SK-N-SH (cell line): ENCODE measurements around the gene LRRC32. TPM values are rescaled to one million over a fixed set of nuclear protein-coding genes. Genes with fewer than 3 reads are reported as not detected.

Source experiments
- CTCF ChIA-PET: fragments of 300-600, 350-600 bp; formaldehyde crosslinking; extraction: SDS; loops from one replicate; lab custom pipeline; 2021; lab: Yijun Ruan, JAX
- POLR2A ChIA-PET: fragments of 350-600 bp; sonication (Branson Sonifier 250); formaldehyde crosslinking; extraction: SDS; loops from one replicate; lab custom pipeline; 2020; ENCODE audit warnings: antibody characterized with exemption, inconsistent platforms; lab: Yijun Ruan, JAX
- DNase-seq: peaks from one replicate; pipeline ENCODE4 v3.0.0; 2012
- H2AFZ ChIP-seq: fragments of 200-600 bp; sonication (generic); 2 replicates; pipeline ENCODE4 v1.8.1; 2016; ENCODE audit warnings: antibody characterized with exemption, mild to moderate bottlenecking, low read depth
- H3F3A ChIP-seq: fragments of 200-600 bp; sonication (generic); replicated peaks from 2 replicates; pipeline ENCODE3; 2016; ENCODE audit warnings: antibody characterized with exemption, mild to moderate bottlenecking; ENCODE audit not compliant: insufficient read depth
- H3K27ac ChIP-seq, 2 experiments: fragments of 200-500 bp in 1 of 2; fragments of 200-600 bp in 1 of 2; sonication (Bioruptor generic) in 1 of 2; sonication (generic), shearing (Covaris generic) in 1 of 2; 2 replicates each; pipeline versions ENCODE4 v1.5.1 to v1.6.1; 2014 to 2016; ENCODE audit warnings: low read depth in 2 of 2, inconsistent platforms in 1 of 2, low read length in 1 of 2, mild to moderate bottlenecking in 1 of 2, mixed read lengths in 1 of 2
- H3K27me3 ChIP-seq: fragments of 200-600 bp; sonication (generic), shearing (Covaris generic); 2 replicates; pipeline ENCODE4 v1.6.1; 2016; ENCODE audit warnings: mixed run types; ENCODE audit not compliant: insufficient read depth
- H3K36me3 ChIP-seq, 2 experiments: fragments of 200-500 bp in 1 of 2; fragments of 200-600 bp in 1 of 2; sonication (Bioruptor generic) in 1 of 2; sonication (generic) in 1 of 2; replicated peaks in 1 of 2; 2 replicates each; pipeline versions ENCODE3 to v1.5.1; 2014 to 2016; ENCODE audit warnings: low read length in 1 of 2, mild to moderate bottlenecking in 1 of 2; ENCODE audit not compliant: insufficient read depth in 2 of 2, control insufficient read depth in 1 of 2
- H3K4me1 ChIP-seq, 2 experiments: fragments of 200-500 bp in 1 of 2; fragments of 200-600 bp in 1 of 2; sonication (Bioruptor generic) in 1 of 2; sonication (generic), shearing (Covaris generic) in 1 of 2; 2 replicates each; pipeline versions ENCODE4 v1.5.1 to v1.6.1; 2014 to 2016; ENCODE audit warnings: low read depth in 1 of 2, low read length in 1 of 2, mixed run types in 1 of 2; ENCODE audit not compliant: insufficient read depth in 2 of 2, control insufficient read depth in 1 of 2
- H3K4me2 ChIP-seq: fragments of 200-600 bp; sonication (generic), shearing (Covaris generic); 2 replicates; pipeline ENCODE4 v1.6.1; 2017; ENCODE audit warnings: mixed run types
- H3K4me3 ChIP-seq, 2 experiments: fragments of 200-500 bp in 1 of 2; fragments of 200-600 bp in 1 of 2; sonication (Bioruptor generic) in 1 of 2; sonication (generic), shearing (Covaris generic) in 1 of 2; 2 replicates each; pipeline versions ENCODE4 v1.5.1 to v1.8.1; 2014 to 2016; ENCODE audit warnings: low read depth in 2 of 2, inconsistent platforms in 1 of 2, low read length in 1 of 2, mild to moderate bottlenecking in 1 of 2, mixed read lengths in 1 of 2, moderate library complexity in 1 of 2
- H3K79me2 ChIP-seq: fragments of 200-600 bp; sonication (generic); 2 replicates; pipeline ENCODE4 v1.8.1; 2017; ENCODE audit warnings: mild to moderate bottlenecking; ENCODE audit not compliant: insufficient read depth
- H3K9ac ChIP-seq: fragments of 200-600 bp; sonication (generic); 2 replicates; pipeline ENCODE4 v1.6.1; 2017; ENCODE audit warnings: mixed run types
- H3K9me2 ChIP-seq: fragments of 200-600 bp; sonication (generic); 2 replicates; pipeline ENCODE4 v1.6.1; 2017; ENCODE audit warnings: mixed run types
- H3K9me3 ChIP-seq: fragments of 200-600 bp; sonication (generic); 2 replicates; pipeline ENCODE4 v1.6.1; 2017; ENCODE audit warnings: mixed run types, mild to moderate bottlenecking, moderate library complexity
- H4K20me1 ChIP-seq: fragments of 200-600 bp; sonication (generic); 2 replicates; pipeline ENCODE4 v1.6.1; 2017; ENCODE audit warnings: mild to moderate bottlenecking, mixed run types; ENCODE audit not compliant: insufficient read depth
- CHD2 ChIP-seq: fragments of 150-350 bp; IDR thresholded peaks from 2 replicates; pipeline ENCODE4 v1.6.1; 2018; ENCODE audit warnings: low read length; ENCODE audit not compliant: partially characterized antibody
- EP300 ChIP-seq, 2 experiments: IDR thresholded peaks; 2 replicates each; pipeline versions ENCODE4 v1.4.0 to v1.6.1; 2012; ENCODE audit warnings: borderline replicate concordance in 1 of 2, low read depth in 1 of 2, low read length in 1 of 2
- EZH2phosphoT487 ChIP-seq: fragments of 200-600 bp; sonication (generic); IDR thresholded peaks from 2 replicates; pipeline ENCODE4 v1.6.1; 2017; ENCODE audit warnings: low read depth, mixed run types, mild to moderate bottlenecking, antibody characterized with exemption, moderate library complexity, borderline replicate concordance
- FOSL2 ChIP-seq: IDR thresholded peaks from 2 replicates; pipeline ENCODE4 v1.4.0; 2012; ENCODE audit warnings: low read depth, mild to moderate bottlenecking, moderate library complexity, borderline replicate concordance
- FOXM1 ChIP-seq: IDR thresholded peaks from 2 replicates; pipeline ENCODE4 v1.4.0; 2012; ENCODE audit warnings: low read depth, mild to moderate bottlenecking
- MEF2A ChIP-seq: IDR thresholded peaks from 2 replicates; pipeline ENCODE4 v1.4.0; 2012; ENCODE audit warnings: low read depth, borderline replicate concordance
- NFIC ChIP-seq: IDR thresholded peaks from 2 replicates; pipeline ENCODE4 v1.4.0; 2012; ENCODE audit warnings: borderline replicate concordance
- PBX3 ChIP-seq: IDR thresholded peaks from 2 replicates; pipeline ENCODE4; 2012
- POLR2AphosphoS5 ChIP-seq: IDR thresholded peaks from 2 replicates; pipeline ENCODE4 v1.6.1; 2012; ENCODE audit warnings: low read depth, low read length
- RCOR1 ChIP-seq: fragments of 150-350 bp; IDR thresholded peaks from 2 replicates; pipeline ENCODE4 v1.6.1; 2017; ENCODE audit warnings: antibody characterized with exemption, low read length
- RXRA ChIP-seq: IDR thresholded peaks from 2 replicates; pipeline ENCODE4 v1.4.0; 2012; ENCODE audit warnings: low read depth, mild to moderate bottlenecking, borderline replicate concordance
- SIN3A ChIP-seq: IDR thresholded peaks from 2 replicates; pipeline ENCODE4 v1.6.1; 2012; ENCODE audit warnings: low read depth, mild to moderate bottlenecking, low read length, moderate library complexity, borderline replicate concordance
- TAF1 ChIP-seq: IDR thresholded peaks from 2 replicates; pipeline ENCODE4 v1.6.1; 2012; ENCODE audit warnings: low read depth, mild to moderate bottlenecking, low read length, moderate library complexity, borderline replicate concordance
- USF2 ChIP-seq: fragments of 150-350 bp; IDR thresholded peaks from 2 replicates; pipeline ENCODE4 v1.6.1; 2017; ENCODE audit warnings: antibody characterized with exemption, low read length, low read depth, borderline replicate concordance
- YY1 ChIP-seq: IDR thresholded peaks from 2 replicates; pipeline ENCODE4 v1.4.0; 2012; ENCODE audit warnings: low read depth, mild to moderate bottlenecking
- WGBS: methylation state at CpG from one replicate; pipeline ENCODE4 v1.1.6; 2017; ENCODE audit warnings: low lambda C conversion rate; 5-methylcytosine and 5-hydroxymethylcytosine counted together
- polyA plus RNA-seq, 3 experiments: library from polyadenylated mRNA; depleted of rRNA; stranded (reverse); fragments of >200 nt; gene quantifications; 2 replicates each; pipeline ENCODE4 v1.2.3, GENCODE V29; 2012
- TF ChIP-seq, protein P1 (sequence below): IDR thresholded peaks from 2 replicates; pipeline ENCODE4 v1.4.0; 2012; ENCODE audit warnings: low read depth, borderline replicate concordance

The LRRC32 gene
- polyA plus RNA-seq, 1 of the 3 experiments (the other 2 are of a cell fraction): 0.43 TPM

- TF ChIP-seq, protein P1, sequence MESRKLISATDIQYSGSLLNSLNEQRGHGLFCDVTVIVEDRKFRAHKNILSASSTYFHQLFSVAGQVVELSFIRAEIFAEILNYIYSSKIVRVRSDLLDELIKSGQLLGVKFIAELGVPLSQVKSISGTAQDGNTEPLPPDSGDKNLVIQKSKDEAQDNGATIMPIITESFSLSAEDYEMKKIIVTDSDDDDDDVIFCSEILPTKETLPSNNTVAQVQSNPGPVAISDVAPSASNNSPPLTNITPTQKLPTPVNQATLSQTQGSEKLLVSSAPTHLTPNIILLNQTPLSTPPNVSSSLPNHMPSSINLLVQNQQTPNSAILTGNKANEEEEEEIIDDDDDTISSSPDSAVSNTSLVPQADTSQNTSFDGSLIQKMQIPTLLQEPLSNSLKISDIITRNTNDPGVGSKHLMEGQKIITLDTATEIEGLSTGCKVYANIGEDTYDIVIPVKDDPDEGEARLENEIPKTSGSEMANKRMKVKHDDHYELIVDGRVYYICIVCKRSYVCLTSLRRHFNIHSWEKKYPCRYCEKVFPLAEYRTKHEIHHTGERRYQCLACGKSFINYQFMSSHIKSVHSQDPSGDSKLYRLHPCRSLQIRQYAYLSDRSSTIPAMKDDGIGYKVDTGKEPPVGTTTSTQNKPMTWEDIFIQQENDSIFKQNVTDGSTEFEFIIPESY: no peak
- TF ChIP-seq USF2 (no peak), YY1 (no peak)
Observed at GRCh38 chr11:76707293-76707825, 36.8 kb upstream of the LRRC32 start (continued).

- H3K4me3 ChIP-seq: no peak overlapping the region
- no peak overlapping the region for H3K4me2 ChIP-seq
- H3K36me3 ChIP-seq: no peaks in the 10 kb centered on the region
- no peaks in the 10 kb centered on the region for H3F3A ChIP-seq
- H2AFZ ChIP-seq: no peak overlapping the region
- TF ChIP-seq EZH2phosphoT487 (no peak), EP300 (IDR thresholded peaks at IDR 0.05; ENCODE audit: borderline replicate concordance in 1 of 2, low read depth in 1 of 2, low read length in 1 of 2) (no peak), MEF2A (no peak), FOSL2 (no peak), FOXM1 (no peak), RXRA (no peak), RCOR1 (no peak), SIN3A (no peak), NFIC (no peak), CHD2 (no peak), POLR2AphosphoS5 (no peak), PBX3 (no peak), TAF1 (no peak), YY1 (no peak)
- TF ChIP-seq, protein P1: no peak
- no peaks in the 10 kb centered on the region for H3K9me2 ChIP-seq
- DNase-seq: no peak
- no peak overlapping the region for H3K27ac ChIP-seq
- ChIA-PET POLR2A (interaction anchor here (0.6 kb wide), 1 partner anchor 90 kb away, joined by 3 read pairs; no protein-coding TSS in a partner anchor), CTCF (interaction anchor here (0.8 to 2.7 kb wide), 5 partner anchors 13 to 92 kb away, joined by 3 to 15 read pairs (median 4); no protein-coding TSS in a partner anchor)
- no peaks in the 10 kb centered on the region for H3K79me2 ChIP-seq
- no peaks in the 10 kb centered on the region for H3K9me3 ChIP-seq
- H3K9ac ChIP-seq: no peak overlapping the region
- 72% methylated on average over 5 of the region's 5 CpGs for WGBS
- H4K20me1 ChIP-seq: no peaks in the 10 kb centered on the region
- H3K27me3 ChIP-seq: no peaks in the 10 kb centered on the region
- no peaks in the 10 kb centered on the region; a peak in 1 of 4 replicates for H3K4me1 ChIP-seq
Observed at GRCh38 chr11:76706667-76707066, 36.1 kb upstream of the LRRC32 start.
